ENCODE measurements around the gene CUL3.

DNA sequence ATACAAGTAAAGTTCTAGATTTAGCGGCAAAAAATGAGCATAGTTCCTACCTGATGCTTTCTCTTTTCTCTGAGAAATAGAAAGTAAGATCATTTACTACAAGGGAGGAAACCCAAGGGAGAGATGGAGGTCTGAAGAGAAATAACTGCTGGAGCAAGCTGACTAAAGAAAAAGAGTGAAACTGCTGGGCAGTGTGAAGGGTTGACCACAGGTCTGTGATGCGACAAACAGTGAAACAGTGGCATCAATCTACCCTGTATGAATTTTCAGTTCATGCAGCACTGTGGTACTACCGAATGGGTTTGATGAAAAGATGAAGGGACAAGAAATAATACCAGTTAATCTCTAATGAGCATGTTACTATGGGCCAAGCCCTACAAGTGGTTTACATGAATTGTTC lies 52.2 kb downstream of the CUL3 start:
- TF ChIP-seq ESRRA (IDR thresholded peaks at IDR 0.05; ENCODE audit: low read length) (no peak), ZNF274 (IDR thresholded peaks at IDR 0.05; ENCODE audit: insufficient read depth, insufficient read length) (no peak), CTCF (IDR thresholded peaks at IDR 0.05 in 2 of 3, conservative IDR thresholded peaks at IDR 0.05 in 1 of 3; ENCODE audit: control insufficient read depth in 2 of 3, extremely low read depth in 1 of 3, insufficient read depth in 1 of 3, low read depth in 3 of 3, low read length in 3 of 3) (no peak), CBX5 (IDR thresholded peaks at IDR 0.05; ENCODE audit: low read depth) (no peak)
- TF ChIP-seq, protein P1, sequence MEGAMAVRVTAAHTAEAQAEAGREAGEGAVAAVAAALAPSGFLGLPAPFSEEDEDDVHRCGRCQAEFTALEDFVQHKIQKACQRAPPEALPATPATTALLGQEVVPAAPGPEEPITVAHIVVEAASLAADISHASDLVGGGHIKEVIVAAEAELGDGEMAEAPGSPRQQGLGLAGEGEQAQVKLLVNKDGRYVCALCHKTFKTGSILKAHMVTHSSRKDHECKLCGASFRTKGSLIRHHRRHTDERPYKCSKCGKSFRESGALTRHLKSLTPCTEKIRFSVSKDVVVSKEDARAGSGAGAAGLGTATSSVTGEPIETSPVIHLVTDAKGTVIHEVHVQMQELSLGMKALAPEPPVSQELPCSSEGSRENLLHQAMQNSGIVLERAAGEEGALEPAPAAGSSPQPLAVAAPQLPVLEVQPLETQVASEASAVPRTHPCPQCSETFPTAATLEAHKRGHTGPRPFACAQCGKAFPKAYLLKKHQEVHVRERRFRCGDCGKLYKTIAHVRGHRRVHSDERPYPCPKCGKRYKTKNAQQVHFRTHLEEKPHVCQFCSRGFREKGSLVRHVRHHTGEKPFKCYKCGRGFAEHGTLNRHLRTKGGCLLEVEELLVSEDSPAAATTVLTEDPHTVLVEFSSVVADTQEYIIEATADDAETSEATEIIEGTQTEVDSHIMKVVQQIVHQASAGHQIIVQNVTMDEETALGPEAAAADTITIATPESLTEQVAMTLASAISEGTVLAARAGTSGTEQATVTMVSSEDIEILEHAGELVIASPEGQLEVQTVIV (IDR thresholded peaks at IDR 0.05; ENCODE audit: borderline replicate concordance, partially characterized antibody) = no peak

All from GM12878 (cell line).